HepG2 (cell line): ENCODE data around the gene MEGF6. TPM values are rescaled to one million over a fixed set of nuclear protein-coding genes. Genes with fewer than 3 reads are reported as not detected.

Experiments used
- DNMT1 ChIP-seq: sonication (generic); formaldehyde crosslinking; IDR thresholded peaks from 2 replicates; pipeline ENCODE4 v1.5.1; 2020; ENCODE audit warnings: mild to moderate bottlenecking, missing genetic modification reagents
- EZH2 ChIP-seq: conservative IDR thresholded peaks from 2 replicates; pipeline ENCODE4 v1.6.1; 2012; ENCODE audit warnings: mild to moderate bottlenecking, low read depth, low read length, moderate library complexity
- GTF2F1 ChIP-seq: fragments of 150-350 bp; IDR thresholded peaks from 2 replicates; pipeline ENCODE4 v1.6.1; 2014; ENCODE audit warnings: low read length
- HHEX ChIP-seq: IDR thresholded peaks from 2 replicates; pipeline ENCODE4 v1.6.1; 2016; ENCODE audit warnings: control low read depth
- JUND ChIP-seq: sonication (generic); formaldehyde crosslinking; IDR thresholded peaks from 2 replicates; pipeline ENCODE4 v1.8.0; 2022; ENCODE audit warnings: mild to moderate bottlenecking, missing genetic modification reagents
- MEIS1 ChIP-seq: sonication (generic); formaldehyde crosslinking; IDR thresholded peaks from 2 replicates; pipeline ENCODE4 v1.9.0; 2021; ENCODE audit warnings: mild to moderate bottlenecking, missing genetic modification reagents, moderate library complexity, borderline replicate concordance
- RAD21 ChIP-seq: fragments of 450-650 bp; formaldehyde crosslinking; IDR thresholded peaks from 2 replicates; pipeline ENCODE4 v1.5.0; 2020; ENCODE audit warnings: mild to moderate bottlenecking
- RELA ChIP-seq: sonication (generic); formaldehyde crosslinking; IDR thresholded peaks from 2 replicates; pipeline ENCODE4 v1.4.0; 2020; ENCODE audit warnings: missing genetic modification reagents
- RFX1 ChIP-seq: fragments of 450-650 bp; IDR thresholded peaks from 2 replicates; pipeline ENCODE4 v1.6.1; 2017
- SIX4 ChIP-seq: sonication (generic); formaldehyde crosslinking; IDR thresholded peaks from 2 replicates; pipeline ENCODE4 v1.4.0; 2020; ENCODE audit warnings: missing genetic modification reagents
- SPEN ChIP-seq: sonication (generic); formaldehyde crosslinking; IDR thresholded peaks from 2 replicates; pipeline ENCODE4 v1.5.1; 2020; ENCODE audit warnings: low read depth, mild to moderate bottlenecking, missing genetic modification reagents
- TCF7L2 ChIP-seq: IDR thresholded peaks from 2 replicates; pipeline ENCODE4 v1.6.1; 2011; ENCODE audit warnings: mild to moderate bottlenecking, low read depth, low read length, moderate library complexity
- THYN1 ChIP-seq: sonication (generic); formaldehyde crosslinking; IDR thresholded peaks from 2 replicates; pipeline ENCODE4 v1.8.1; 2023; ENCODE audit warnings: low read depth, mild to moderate bottlenecking, moderate library complexity, missing genetic modification reagents, borderline replicate concordance
- ZFP36L1 ChIP-seq: sonication (generic); formaldehyde crosslinking; IDR thresholded peaks from 2 replicates; pipeline ENCODE4 v1.8.0; 2022; ENCODE audit warnings: mild to moderate bottlenecking, missing genetic modification reagents, moderate library complexity
- ZFP91 ChIP-seq: sonication (generic); formaldehyde crosslinking; IDR thresholded peaks from 2 replicates; pipeline ENCODE4 v1.9.0; 2022; ENCODE audit warnings: missing genetic modification reagents, mild to moderate bottlenecking, borderline replicate concordance
- ZMYM2 ChIP-seq: sonication (generic); formaldehyde crosslinking; IDR thresholded peaks from 2 replicates; pipeline ENCODE4 v1.8.0; 2022; ENCODE audit warnings: mild to moderate bottlenecking, missing genetic modification reagents
- ZNF441 ChIP-seq: sonication (generic); formaldehyde crosslinking; IDR thresholded peaks from 2 replicates; pipeline ENCODE4 v1.7.0; 2021; ENCODE audit warnings: missing genetic modification reagents, borderline replicate concordance
- ZNF580 ChIP-seq: IDR thresholded peaks from 2 replicates; pipeline ENCODE4 v1.6.1; 2016; ENCODE audit warnings: low read depth, borderline replicate concordance
- ZNF597 ChIP-seq: sonication (generic); formaldehyde crosslinking; IDR thresholded peaks from 2 replicates; pipeline ENCODE4 v1.5.0; 2020; ENCODE audit warnings: missing genetic modification reagents
- ZNF7 ChIP-seq: IDR thresholded peaks from 2 replicates; pipeline ENCODE4 v1.6.1; 2016; ENCODE audit warnings: missing biosample characterization, missing genetic modification reagents
- polyA plus RNA-seq, 8 experiments: library from polyadenylated mRNA; depleted of rRNA in 3 of 8; stranded (reverse) in 7 of 8; unstranded in 1 of 8; fragments of >200 nt; fragmentation: Illumina TruSeq in 4 of 8; extraction: Trizol in 4 of 8; gene quantifications; 2 replicates each; pipeline versions ENCODE4 v1.2.1 to v1.2.3, GENCODE V29; 2011 to 2016; ENCODE audit warnings: low read depth in 4 of 8, missing spikeins in 1 of 8, mixed read lengths in 1 of 8; ENCODE audit not compliant: insufficient read depth in 1 of 8
- total RNA-seq, 5 experiments: library from RNA; depleted of rRNA; stranded (reverse); fragments of >200 nt; fragmentation: Illumina TruSeq; extraction: Trizol; gene quantifications; 2 replicates each; pipeline ENCODE4 v1.2.3, GENCODE V29; 2016; ENCODE audit warnings: low read depth in 1 of 5

MEGF6 gene
- total and polyA plus RNA-seq, 2 of the 13 experiments (the other 11 are each of a cell fraction or from before 2014, with no cell fraction given) = 1.9 TPM

- no peak for TF ChIP-seq ZMYM2 (CRISPR knock-in tag)
- TF ChIP-seq HHEX (CRISPR knock-in tag) = no peak
- no peak for TF ChIP-seq TCF7L2
- no peak for TF ChIP-seq MEIS1 (CRISPR knock-in tag)
- no peak for TF ChIP-seq EZH2
- no peak for TF ChIP-seq RELA (CRISPR knock-in tag)
- TF ChIP-seq ZNF580 = no peak
- TF ChIP-seq THYN1 = no peak
- TF ChIP-seq ZFP36L1 (CRISPR knock-in tag) = no peak
- TF ChIP-seq DNMT1 = no peak
- TF ChIP-seq ZNF7 (CRISPR knock-in tag) = no peak
- no peak for TF ChIP-seq SIX4
- no peak for TF ChIP-seq JUND
- TF ChIP-seq GTF2F1 = no peak
- no peak for TF ChIP-seq RFX1
- no peak; the same call in 1 of the 2 replicates for TF ChIP-seq ZFP91 (CRISPR knock-in tag)
- TF ChIP-seq ZNF597 (CRISPR knock-in tag) = no peak
- peak; percentile 40; the same call in 1 of the 2 replicates for TF ChIP-seq RAD21 (CRISPR knock-in tag)
- no peak for TF ChIP-seq ZNF441
- no peak for TF ChIP-seq SPEN (CRISPR knock-in tag)
Observed at GRCh38 chr1:3618881-3619671, 7.8 kb upstream of the MEGF6 start (continued).
